GM04504 (cell line): Measurements from ENCODE around the gene ZSCAN21.
A peak's percentile ranks its signal among the peaks of the same experiment; 100 is the strongest.

Experiments
- DNase-seq: peaks from one replicate; pipeline ENCODE4 v3.0.0-alpha.2; 2012; ENCODE audit warnings: low read depth

ZSCAN21 gene

GRCh38 chr7:100101016-100101862, 51.7 kb downstream of the ZSCAN21 start, which contains the start of the genes AP4M1 and MCM7:
Gene AP4M1, plus strand, starts transcription at chr7:100101643. Its CDS starts 72 bp downstream, at chr7:100101715.
Gene MCM7, minus strand, starts transcription at chr7:100101397. Its CDS starts 103 bp downstream, at chr7:100101294.
- peak; percentile 97 for DNase-seq

GRCh38 chr7:100102950-100103840, 53.6 kb downstream of the ZSCAN21 start:
- DNase-seq, result no peak

GRCh38 chr7:100105534-100105933, 56.0 kb downstream of the ZSCAN21 start:
- DNase-seq, result no peak

DNA sequence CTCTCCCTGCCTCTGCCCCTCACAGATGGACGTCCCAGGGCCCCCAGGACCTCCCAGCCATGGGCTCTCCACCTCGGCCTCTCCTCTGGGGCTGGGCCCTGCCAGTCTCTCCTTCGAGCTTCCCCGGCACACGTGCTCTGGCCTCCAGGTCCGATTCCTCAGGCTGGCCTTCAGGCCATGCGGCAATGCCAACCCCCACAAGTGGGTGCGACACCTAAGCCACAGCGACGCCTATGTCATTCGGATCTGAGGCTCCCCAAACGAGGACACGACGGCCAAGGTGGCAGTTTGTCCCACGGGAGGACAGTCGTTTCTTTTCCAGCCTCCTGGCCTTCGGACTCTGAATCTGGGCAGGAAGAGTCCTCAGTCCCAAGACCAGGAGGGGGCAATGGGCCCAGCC, 57.1 kb downstream of the ZSCAN21 start:
- no peak for DNase-seq

DNA sequence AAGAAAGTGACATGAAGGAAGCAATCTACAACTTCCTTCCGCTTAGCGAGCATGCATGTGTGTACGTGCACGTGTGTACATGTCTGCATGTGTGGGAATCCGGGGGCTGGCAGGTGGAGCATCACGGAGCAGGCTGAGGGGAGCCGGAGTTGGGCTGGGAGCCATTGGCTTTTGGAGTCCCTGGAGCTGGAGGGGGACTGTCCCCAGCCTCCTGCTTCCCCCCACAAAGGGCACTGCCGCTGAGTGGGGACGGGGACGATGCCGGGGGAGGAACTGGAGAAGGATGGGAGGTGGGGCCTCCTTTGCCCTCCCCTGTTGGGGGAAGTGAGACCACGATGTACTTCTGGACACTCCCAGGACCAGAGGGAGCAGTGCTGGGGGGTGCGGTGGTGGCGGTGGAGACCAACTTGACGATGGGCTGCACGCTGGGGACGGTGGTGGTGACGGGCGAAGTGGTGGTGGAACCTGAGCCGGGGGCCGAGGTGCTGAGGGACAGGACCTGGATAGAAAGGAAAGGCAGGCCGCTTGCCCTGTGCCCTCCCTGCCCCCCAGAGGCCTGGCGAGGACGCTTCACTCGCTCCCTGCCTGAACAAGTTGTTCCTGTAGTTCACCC, 57.7 kb downstream of the ZSCAN21 start:
- DNase-seq, result no peak

GRCh38 chr7:100107890-100108289, 58.3 kb downstream of the ZSCAN21 start:
- DNase-seq, result no peak

DNA sequence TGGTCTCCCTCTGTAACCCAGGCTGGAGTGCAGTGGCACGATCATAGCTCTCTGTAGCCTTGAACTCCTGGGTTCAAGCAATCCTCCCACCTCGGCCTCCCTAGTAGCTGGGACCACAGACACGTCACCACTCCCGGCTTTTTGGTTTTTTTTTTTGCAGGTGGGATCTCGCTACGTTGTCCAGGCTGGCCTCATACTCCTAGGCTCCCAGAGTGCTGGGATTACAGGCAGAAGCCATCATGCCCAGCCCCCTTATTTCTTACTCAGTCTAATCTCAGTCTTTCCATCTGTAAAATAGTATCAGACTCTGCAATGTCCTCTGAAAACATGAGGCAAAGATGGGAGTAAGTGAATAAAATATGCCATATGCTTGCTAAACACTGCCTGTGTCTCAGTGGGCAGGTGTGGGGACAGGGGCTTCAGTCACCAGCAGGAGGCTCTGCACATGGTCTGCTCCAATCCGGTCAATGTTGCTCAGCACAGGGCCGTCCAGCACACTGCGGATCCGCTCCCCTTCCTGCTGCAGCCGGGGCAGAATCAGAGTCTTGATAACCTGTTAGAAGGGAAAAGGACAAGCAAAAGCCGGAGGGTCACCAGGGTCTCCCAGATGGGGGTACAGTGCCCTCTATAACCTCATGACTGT, 60.1 kb downstream of the ZSCAN21 start:
- DNase-seq, result no peak

- DNase-seq, result no peak
Measured at GRCh38 chr7:100111156-100111555, 61.6 kb downstream of the ZSCAN21 start.

DNA sequence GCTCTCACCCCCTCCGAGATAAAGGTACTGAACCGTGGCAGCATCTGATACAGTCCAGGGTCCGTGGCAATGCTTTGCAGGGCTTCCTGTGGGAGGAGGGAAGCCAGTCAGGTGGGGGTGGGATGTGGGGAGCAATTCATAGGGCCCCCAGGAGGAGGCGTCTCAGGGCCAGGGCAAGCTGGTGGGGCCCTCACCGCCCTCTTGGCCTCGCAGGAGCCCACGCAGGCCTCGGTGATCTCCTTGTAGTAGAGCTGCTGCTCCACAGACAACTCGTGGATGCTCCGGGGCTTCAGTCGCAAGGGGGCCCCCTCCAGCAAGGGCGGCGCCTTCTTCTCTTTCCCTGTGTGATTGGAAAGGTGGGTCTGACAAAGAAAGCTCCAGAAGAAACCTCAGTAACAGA, 62.3 kb downstream of the ZSCAN21 start:
- DNase-seq, result no peak
